Sigmoid colon (tissue), 7 donors: ENCODE results near the gene NDST1. TPM values are rescaled to one million over a fixed set of nuclear protein-coding genes. Genes with fewer than 3 reads are reported as not detected.

Experiments
- DNase-seq: peaks from one replicate; pipeline ENCODE4 v3.0.0-alpha.2; 2019
- H3K27ac ChIP-seq, 4 donors: fragments of 200-600 bp; sonication (generic); one replicate each; pipeline ENCODE4 v1.5.1; 2016 to 2019; ENCODE audit warnings: mild to moderate bottlenecking in 1 of 4
- H3K27me3 ChIP-seq, 3 donors: fragments of 200-600 bp; sonication (generic); one replicate each; pipeline ENCODE4 v1.5.1; 2019; ENCODE audit warnings: mild to moderate bottlenecking in 1 of 3
- H3K36me3 ChIP-seq, 4 donors: fragments of 200-600 bp; sonication (generic); one replicate each; pipeline ENCODE4 v1.5.1; 2016 to 2019
- H3K4me1 ChIP-seq, 4 donors: fragments of 200-600 bp; sonication (generic); one replicate each; pipeline ENCODE4 v1.5.1; 2017 to 2019
- H3K4me3 ChIP-seq, 4 donors: fragments of 200-600 bp; sonication (generic); one replicate each; pipeline ENCODE4 v1.5.1; 2017 to 2019; ENCODE audit warnings: mild to moderate bottlenecking in 2 of 4, moderate library complexity in 1 of 4
- H3K9me3 ChIP-seq, 4 donors: fragments of 200-600 bp in 3 of 4; sonication (generic) in 3 of 4; one replicate each; pipeline versions ENCODE4 v1.5.1 to v1.6.1; 2013 to 2019
- EP300 ChIP-seq, 4 donors: sonication (generic); formaldehyde crosslinking; IDR thresholded peaks; one replicate each; pipeline ENCODE4 v1.6.1; 2017; ENCODE audit warnings: antibody characterized with exemption in 4 of 4
- POLR2A ChIP-seq, 2 donors: fragments of 450-650 bp; IDR thresholded peaks; one replicate each; pipeline ENCODE4 v1.6.1; 2016; ENCODE audit warnings: antibody characterized with exemption in 2 of 2, mild to moderate bottlenecking in 2 of 2, moderate library complexity in 2 of 2
- POLR2AphosphoS5 ChIP-seq, 4 donors: sonication (generic); formaldehyde crosslinking; IDR thresholded peaks; one replicate each; pipeline ENCODE4 v1.6.1; 2017; ENCODE audit warnings: antibody characterized with exemption in 4 of 4
- WGBS, 2 donors: extraction: QIAGEN DNeasy Blood & Tissue Kit; methylation state at CpG; one replicate each; pipeline ENCODE4 v1.1.7; 2013; 5-methylcytosine and 5-hydroxymethylcytosine counted together
- intact Hi-C: fragments of 100-400 bp; cut with DNase I; formaldehyde crosslinking; loops from one replicate; pipeline ENCODE4 v1.15.1; 2023
- polyA plus RNA-seq, 3 donors: library from polyadenylated mRNA; stranded (reverse); fragments of 200-250 nt; gene quantifications; one replicate each; pipeline ENCODE4 v1.2.3, GENCODE V29; 2013
- total RNA-seq, 4 donors: library from RNA; depleted of rRNA; stranded (reverse); fragments of >200 nt; gene quantifications; one replicate each; pipeline ENCODE4 v1.1.0, GENCODE V29; 2016
- TF ChIP-seq, protein P1 (sequence below), 4 experiments: fragments of 450-650 bp in 3 of 4; fragments of 200-600 bp in 1 of 4; IDR thresholded peaks; one replicate each; pipeline ENCODE4 v1.5.1; 2016 to 2019; ENCODE audit warnings: antibody characterized with exemption in 4 of 4, mild to moderate bottlenecking in 3 of 4, moderate library complexity in 2 of 4
- donor health status: healthy with polysubstance abuse.
- donor health status: Bipolar disorder and iron deficiency.
- donor health status: healthy.

NDST1 gene
- total and polyA plus RNA-seq, 7 donors = 5.4 to 74.8 (median 39.4) TPM

DNA sequence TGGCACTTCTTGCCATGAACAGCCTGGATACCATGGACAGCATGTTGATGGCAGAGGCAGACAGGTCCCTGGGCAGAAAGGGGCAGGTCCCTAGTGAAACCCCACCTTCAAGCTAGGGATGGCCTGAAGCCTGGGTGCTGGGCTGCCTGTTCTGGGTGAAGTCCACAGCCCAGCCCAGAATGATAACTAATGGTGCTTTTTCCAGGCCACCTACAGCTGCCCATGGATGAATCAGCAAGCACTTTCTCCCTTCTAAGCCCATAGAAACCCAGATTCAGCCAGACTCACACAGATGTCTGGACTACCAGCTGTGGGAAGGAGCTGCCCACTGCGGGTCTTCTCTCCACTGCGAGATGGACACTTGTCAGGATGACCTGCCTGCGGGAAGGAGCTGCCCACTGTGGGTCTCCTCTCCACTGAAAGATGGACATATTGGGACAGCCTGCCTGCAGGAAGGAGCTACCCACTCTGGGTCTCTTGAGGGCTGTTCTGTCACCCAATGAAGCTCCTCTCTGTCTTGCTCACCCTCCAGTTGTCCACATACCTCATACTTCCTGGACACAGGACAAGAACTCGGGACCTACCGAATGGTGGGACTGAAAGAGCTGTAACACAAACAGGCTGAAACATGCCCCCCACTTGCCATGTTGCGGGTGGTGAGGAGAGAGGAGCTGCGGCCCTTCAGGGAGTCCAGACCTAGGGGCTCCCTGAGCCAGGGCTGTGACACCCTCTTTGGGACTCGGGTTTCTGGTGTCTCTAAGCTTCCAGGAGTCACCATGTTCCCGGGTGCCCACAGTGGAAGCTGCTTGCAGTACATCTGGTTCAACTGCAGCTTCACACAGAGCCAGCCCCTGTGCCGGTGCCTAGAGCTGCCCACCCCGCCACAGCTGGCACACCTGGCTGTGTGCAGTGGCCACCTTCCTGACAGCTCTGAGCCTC lies 71.8 kb downstream of the NDST1 start:
- 92% methylated on average over 11 of the region's 11 CpGs for WGBS, 2 donors
- no peak overlapping the region for H3K4me3 ChIP-seq
- TF ChIP-seq, protein P1, sequence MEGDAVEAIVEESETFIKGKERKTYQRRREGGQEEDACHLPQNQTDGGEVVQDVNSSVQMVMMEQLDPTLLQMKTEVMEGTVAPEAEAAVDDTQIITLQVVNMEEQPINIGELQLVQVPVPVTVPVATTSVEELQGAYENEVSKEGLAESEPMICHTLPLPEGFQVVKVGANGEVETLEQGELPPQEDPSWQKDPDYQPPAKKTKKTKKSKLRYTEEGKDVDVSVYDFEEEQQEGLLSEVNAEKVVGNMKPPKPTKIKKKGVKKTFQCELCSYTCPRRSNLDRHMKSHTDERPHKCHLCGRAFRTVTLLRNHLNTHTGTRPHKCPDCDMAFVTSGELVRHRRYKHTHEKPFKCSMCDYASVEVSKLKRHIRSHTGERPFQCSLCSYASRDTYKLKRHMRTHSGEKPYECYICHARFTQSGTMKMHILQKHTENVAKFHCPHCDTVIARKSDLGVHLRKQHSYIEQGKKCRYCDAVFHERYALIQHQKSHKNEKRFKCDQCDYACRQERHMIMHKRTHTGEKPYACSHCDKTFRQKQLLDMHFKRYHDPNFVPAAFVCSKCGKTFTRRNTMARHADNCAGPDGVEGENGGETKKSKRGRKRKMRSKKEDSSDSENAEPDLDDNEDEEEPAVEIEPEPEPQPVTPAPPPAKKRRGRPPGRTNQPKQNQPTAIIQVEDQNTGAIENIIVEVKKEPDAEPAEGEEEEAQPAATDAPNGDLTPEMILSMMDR (IDR thresholded peaks at IDR 0.05) = no peak
- no peaks in the 10 kb centered on the region for H3K36me3 ChIP-seq
- H3K27me3 ChIP-seq = no peaks in the 10 kb centered on the region
- intact Hi-C loops = no loop called here
- no peaks in the 10 kb centered on the region for H3K9me3 ChIP-seq
- peaks cover 0 to 13% (median 9%) of the 10 kb centered on the region in 4 donors for H3K4me1 ChIP-seq
- no peak overlapping the region for H3K27ac ChIP-seq
- DNase-seq = peak; percentile 52

DNA sequence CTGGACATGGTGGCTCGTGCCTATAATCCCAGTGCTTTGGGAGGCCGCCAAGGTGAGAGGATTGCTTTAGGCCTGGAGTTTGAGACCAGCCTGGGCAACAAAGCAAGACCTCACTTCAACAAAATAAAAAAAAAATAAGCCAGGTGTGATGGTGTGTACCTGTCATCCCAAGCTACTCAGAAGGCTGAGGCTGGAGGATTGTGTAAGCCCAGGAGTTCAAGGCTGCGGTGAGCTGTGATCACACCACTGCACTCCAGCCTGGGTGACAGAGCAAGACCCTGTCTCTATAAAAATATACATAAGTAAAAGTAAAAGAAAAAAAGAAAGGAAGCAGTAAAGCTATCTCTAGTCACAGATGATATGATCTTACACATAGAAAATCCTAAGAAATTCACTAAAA lies 73.0 kb downstream of the NDST1 start:
- H3K27me3 ChIP-seq = no peaks in the 10 kb centered on the region
- peak; percentile 4 for DNase-seq
- intact Hi-C loops = no loop called here
- peaks cover 0 to 13% (median 9%) of the 10 kb centered on the region in 4 donors for H3K4me1 ChIP-seq
- TF ChIP-seq POLR2AphosphoS5 (IDR thresholded peaks at IDR 0.05) (no peak), EP300 (IDR thresholded peaks at IDR 0.05) (no peak), POLR2A (IDR thresholded peaks at IDR 0.05) (no peak)
- TF ChIP-seq, protein P1 (IDR thresholded peaks at IDR 0.05) = no peak
- WGBS, 2 donors = 89 to 93% methylated on average over 3 of the region's 3 CpGs
- no peak overlapping the region for H3K4me3 ChIP-seq
- no peak overlapping the region for H3K27ac ChIP-seq
- no peaks in the 10 kb centered on the region for H3K9me3 ChIP-seq
- H3K36me3 ChIP-seq = no peaks in the 10 kb centered on the region

DNA sequence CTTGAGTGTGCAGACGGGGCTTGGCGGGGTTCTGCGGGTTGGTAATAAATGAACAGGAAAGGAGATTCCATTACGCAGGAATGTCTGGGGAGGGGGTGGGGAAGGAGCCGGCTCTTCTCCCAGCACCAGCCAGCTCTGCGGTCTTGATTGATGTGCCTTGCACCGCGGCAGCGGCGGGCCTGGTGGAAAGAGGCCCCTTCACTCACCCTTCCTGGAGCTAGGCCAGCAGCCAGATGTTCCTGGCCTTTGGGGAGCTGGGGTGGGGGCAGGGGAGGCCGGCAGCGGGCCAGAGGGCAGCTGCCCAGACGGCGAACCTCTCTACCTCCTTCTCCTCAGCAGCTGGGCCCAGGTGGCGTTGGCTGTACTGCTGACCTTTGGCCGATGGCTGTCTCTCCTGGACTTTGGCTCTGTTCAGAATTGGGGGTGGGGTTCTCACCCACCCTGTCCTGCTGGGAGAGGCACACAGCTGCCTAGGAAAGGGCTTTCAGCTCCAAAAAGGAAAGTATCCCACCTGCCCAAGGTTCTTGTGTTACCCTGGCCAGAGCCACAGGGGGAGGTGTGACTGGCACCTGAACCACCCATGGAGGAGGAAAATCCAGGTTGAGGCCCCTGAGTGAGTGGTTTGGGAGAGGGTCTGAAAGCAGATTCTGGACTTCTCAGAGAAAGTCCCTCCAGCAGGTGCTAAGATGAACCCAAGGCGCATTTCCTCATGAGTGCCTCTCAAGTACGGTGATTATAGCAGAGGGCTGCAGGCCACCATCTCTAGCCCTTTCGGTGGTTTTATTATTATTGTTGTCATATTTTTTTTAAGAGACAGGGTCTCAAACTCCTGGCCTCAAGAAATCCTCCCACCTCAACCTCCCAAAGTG lies 74.5 kb downstream of the NDST1 start:
- Histone ChIP-seq H3K36me3 (no peaks in the 10 kb centered on the region), H3K27me3 (no peaks in the 10 kb centered on the region), H3K4me1 (peaks cover 0 to 13% (median 9%) of the 10 kb centered on the region in 4 donors), H3K4me3 (no peak overlapping the region), H3K9me3 (no peaks in the 10 kb centered on the region), H3K27ac (peak overlapping the region in 1 of 4 donors; percentile 24)
- no peak for TF ChIP-seq EP300 (IDR thresholded peaks at IDR 0.05)
- TF ChIP-seq POLR2A (IDR thresholded peaks at IDR 0.05) = no peak
- TF ChIP-seq, protein P1 (IDR thresholded peaks at IDR 0.05) = no peak
- TF ChIP-seq POLR2AphosphoS5 (IDR thresholded peaks at IDR 0.05) = no peak
- peak; percentile 86 for DNase-seq
- WGBS, 2 donors = 5 to 25% methylated on average over 19 of the region's 19 CpGs
- intact Hi-C loops = no loop called here

DNA sequence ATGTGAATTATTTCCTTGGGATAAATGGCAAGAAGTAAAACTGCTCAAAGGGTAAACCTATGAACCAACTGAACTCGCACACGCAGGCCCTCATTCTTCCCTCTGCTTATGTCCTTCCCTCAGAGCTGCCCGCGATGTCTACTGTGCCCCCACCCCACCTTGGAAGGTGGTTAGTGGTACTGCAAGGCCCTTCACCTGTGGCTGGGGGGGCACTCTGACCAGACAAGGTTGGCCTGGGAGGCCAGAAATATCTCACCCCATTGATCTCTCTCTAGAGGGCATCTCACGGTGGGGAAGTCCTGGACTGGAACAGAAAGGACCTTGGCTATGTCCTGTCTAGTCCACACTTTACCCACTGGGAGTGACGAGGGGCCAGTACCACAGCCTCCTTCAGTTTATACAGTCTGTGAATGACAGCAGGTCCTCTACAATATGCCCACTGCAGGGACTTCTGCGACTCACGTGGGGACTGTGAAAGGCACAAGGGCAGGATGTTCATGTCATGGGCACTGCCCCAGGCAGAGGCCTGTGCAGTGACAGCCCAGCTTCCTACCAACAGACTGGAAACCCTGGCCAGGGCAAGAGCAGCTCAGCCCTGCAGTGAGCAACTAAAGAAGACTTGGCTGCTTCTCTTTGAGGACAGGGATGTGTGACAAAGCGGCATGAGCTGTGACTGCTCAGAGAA lies 75.8 kb downstream of the NDST1 start:
- Histone ChIP-seq H3K4me3 (no peak overlapping the region), H3K9me3 (no peaks in the 10 kb centered on the region), H3K27me3 (no peaks in the 10 kb centered on the region), H3K4me1 (peaks cover 0 to 13% (median 9%) of the 10 kb centered on the region in 4 donors), H3K36me3 (no peaks in the 10 kb centered on the region), H3K27ac (no peak overlapping the region)
- 70 to 84% methylated on average over 9 of the region's 9 CpGs for WGBS, 2 donors
- intact Hi-C loops = no loop called here
- TF ChIP-seq, protein P1 (IDR thresholded peaks at IDR 0.05) = no peak
- TF ChIP-seq EP300 (IDR thresholded peaks at IDR 0.05) (no peak), POLR2AphosphoS5 (IDR thresholded peaks at IDR 0.05) (no peak), POLR2A (IDR thresholded peaks at IDR 0.05) (no peak)
- peak; percentile 52 for DNase-seq
